ENCODE data around the gene CTSZ. TPM values are rescaled to one million over a fixed set of nuclear protein-coding genes. Genes with fewer than 3 reads are reported as not detected.

Gene CTSZ
- total and polyA plus RNA-seq, 2 of the 8 experiments (the other 6 are each of a cell fraction or from before 2014, with no cell fraction given) = 32.8 to 34.0 TPM

DNA sequence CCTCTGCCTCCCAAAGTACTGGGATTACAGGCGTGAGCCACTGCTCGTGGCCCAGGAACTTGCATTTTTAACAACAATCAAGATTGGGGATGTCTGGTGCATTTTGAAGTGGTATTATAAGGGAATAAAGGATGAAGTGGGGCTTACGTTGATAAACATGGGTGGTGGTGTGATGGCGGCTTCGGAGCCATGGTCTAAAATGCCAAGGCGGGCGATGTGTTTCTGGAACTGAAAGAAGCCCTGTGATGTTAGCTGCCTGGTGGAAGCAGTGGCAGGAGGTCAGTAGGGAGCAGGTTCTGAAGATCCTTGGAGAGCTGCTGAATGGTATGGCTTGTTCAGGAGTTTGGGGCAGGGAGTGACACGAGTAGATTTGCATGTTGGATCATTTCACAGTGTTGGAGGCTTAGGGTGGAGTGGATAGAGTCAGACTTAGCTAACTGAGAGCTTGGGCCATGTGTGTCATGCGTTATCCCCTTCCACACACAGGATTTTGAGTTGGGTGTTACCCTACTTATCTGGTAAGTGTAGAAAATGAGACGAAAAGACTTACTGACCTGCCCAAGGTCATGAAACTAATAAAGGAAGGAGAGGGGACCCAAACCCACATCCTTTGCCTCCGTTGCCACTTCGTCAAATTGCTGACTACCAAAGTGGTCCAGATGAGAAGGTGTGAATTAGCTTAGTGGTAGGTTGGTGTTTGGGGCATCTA lies 24.5 kb downstream of the CTSZ start (continued):
- TF ChIP-seq TAF1 (IDR thresholded peaks at IDR 0.05; ENCODE audit: low read depth, low read length) (no peak), SUZ12 (IDR thresholded peaks at IDR 0.05; ENCODE audit: low read length) (no peak), JUN (IDR thresholded peaks at IDR 0.05; ENCODE audit: low read depth, low read length) (no peak), CEBPB (IDR thresholded peaks at IDR 0.05; ENCODE audit: low read depth, low read length) (no peak), CTCF (IDR thresholded peaks at IDR 0.05; ENCODE audit: control extremely low read depth in 1 of 3, insufficient read depth in 1 of 3, low read depth in 1 of 3, low read length in 3 of 3) (no peak), RAD21 (IDR thresholded peaks at IDR 0.05 in 1 of 2, conservative IDR thresholded peaks at IDR 0.05 in 1 of 2; ENCODE audit: low read depth in 2 of 2, low read length in 2 of 2) (no peak), TEAD4 (IDR thresholded peaks at IDR 0.05; ENCODE audit: low read depth, low read length) (no peak)
- TF ChIP-seq, protein P1, sequence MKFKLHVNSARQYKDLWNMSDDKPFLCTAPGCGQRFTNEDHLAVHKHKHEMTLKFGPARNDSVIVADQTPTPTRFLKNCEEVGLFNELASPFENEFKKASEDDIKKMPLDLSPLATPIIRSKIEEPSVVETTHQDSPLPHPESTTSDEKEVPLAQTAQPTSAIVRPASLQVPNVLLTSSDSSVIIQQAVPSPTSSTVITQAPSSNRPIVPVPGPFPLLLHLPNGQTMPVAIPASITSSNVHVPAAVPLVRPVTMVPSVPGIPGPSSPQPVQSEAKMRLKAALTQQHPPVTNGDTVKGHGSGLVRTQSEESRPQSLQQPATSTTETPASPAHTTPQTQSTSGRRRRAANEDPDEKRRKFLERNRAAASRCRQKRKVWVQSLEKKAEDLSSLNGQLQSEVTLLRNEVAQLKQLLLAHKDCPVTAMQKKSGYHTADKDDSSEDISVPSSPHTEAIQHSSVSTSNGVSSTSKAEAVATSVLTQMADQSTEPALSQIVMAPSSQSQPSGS (IDR thresholded peaks at IDR 0.05; ENCODE audit: low read length) = no peak

All from H1 (cell line).